OCI-LY1 (cell line): ENCODE data around the gene CDH4.

ENCODE experiments used
- H2AFZ ChIP-seq: fragments of 200-600 bp; sonication (generic), shearing (Covaris generic); 2 replicates; pipeline ENCODE4 v1.6.0; 2014; ENCODE audit warnings: antibody characterized with exemption, mild to moderate bottlenecking, low read length
- H3F3A ChIP-seq: fragments of 200-600 bp; sonication (generic), shearing (Covaris generic); 2 replicates; pipeline ENCODE4 v1.6.0; 2014; ENCODE audit warnings: mild to moderate bottlenecking, antibody characterized with exemption, low read length, moderate library complexity; ENCODE audit not compliant: insufficient read depth
- H3K27ac ChIP-seq: fragments of 200-600 bp; sonication (generic); 2 replicates; pipeline ENCODE4 v1.5.1; 2014; ENCODE audit warnings: low read length, mixed run types, mild to moderate bottlenecking, low read depth; ENCODE audit not compliant: poor library complexity, severe bottlenecking
- H3K27me3 ChIP-seq: fragments of 200-600 bp; sonication (generic); 2 replicates; pipeline ENCODE4 v1.6.0; 2014; ENCODE audit warnings: antibody characterized with exemption, mild to moderate bottlenecking, low read length, moderate library complexity; ENCODE audit not compliant: insufficient read depth
- H3K36me3 ChIP-seq: fragments of 200-600 bp; sonication (generic); 2 replicates; pipeline ENCODE4 v1.6.1; 2014; ENCODE audit warnings: mild to moderate bottlenecking, antibody characterized with exemption, low read length, moderate library complexity, mixed read lengths; ENCODE audit not compliant: insufficient read depth
- H3K4me1 ChIP-seq: fragments of 200-600 bp; sonication (generic); 2 replicates; pipeline ENCODE4 v1.5.1; 2014; ENCODE audit warnings: mild to moderate bottlenecking, low read length, moderate library complexity; ENCODE audit not compliant: insufficient read depth, severe bottlenecking
- H3K4me2 ChIP-seq: fragments of 200-600 bp; sonication (generic), shearing (Covaris generic); 2 replicates; pipeline ENCODE4 v1.6.1; 2014; ENCODE audit warnings: low read length
- H3K4me3 ChIP-seq: fragments of 200-600 bp; sonication (generic); 2 replicates; pipeline ENCODE4 v1.5.1; 2014; ENCODE audit warnings: low read length, low read depth, mild to moderate bottlenecking, mixed read lengths; ENCODE audit not compliant: poor library complexity, severe bottlenecking
- H3K79me2 ChIP-seq: fragments of 200-600 bp; shearing (Covaris generic); 2 replicates; pipeline ENCODE4 v1.6.1; 2016; ENCODE audit warnings: mixed run types, low read length, mixed read lengths; ENCODE audit not compliant: insufficient read depth
- H3K9ac ChIP-seq: fragments of 200-600 bp; sonication (generic), shearing (Covaris generic); 2 replicates; pipeline ENCODE4 v1.6.1; 2014; ENCODE audit warnings: mild to moderate bottlenecking, low read length, mixed read lengths
- H3K9me2 ChIP-seq: fragments of 200-600 bp; sonication (generic), shearing (Covaris generic); 2 replicates; pipeline ENCODE4 v1.6.1; 2014; ENCODE audit warnings: low read depth, mild to moderate bottlenecking, low read length, mixed read lengths
- H3K9me3 ChIP-seq: fragments of 200-600 bp; shearing (Covaris generic); 2 replicates; pipeline ENCODE4 v1.6.1; 2014; ENCODE audit warnings: low read length, mixed read lengths
- H4K20me1 ChIP-seq: fragments of 200-600 bp; sonication (generic), shearing (Covaris generic); 2 replicates; pipeline ENCODE4 v1.6.0; 2016; ENCODE audit warnings: mild to moderate bottlenecking, low read length; ENCODE audit not compliant: insufficient read depth
- CTCF ChIP-seq: fragments of 200-600 bp; sonication (generic), shearing (Covaris generic); IDR thresholded peaks from 2 replicates; pipeline ENCODE4 v1.5.1; 2017; ENCODE audit warnings: mild to moderate bottlenecking, antibody characterized with exemption, low read length, moderate library complexity, mixed read lengths
- EZH2 ChIP-seq: fragments of 200-600 bp; sonication (generic), shearing (Covaris generic); IDR thresholded peaks from 2 replicates; pipeline ENCODE4 v1.8.0; 2017; ENCODE audit warnings: borderline replicate concordance, mixed run types, mild to moderate bottlenecking, antibody characterized with exemption, low read length, moderate library complexity, mixed read lengths

The CDH4 gene

GRCh38 chr20:61494763-61495575 is 242.9 kb downstream of the CDH4 start:
- TF ChIP-seq CTCF (no peak), EZH2 (no peak)
- no peaks in the 10 kb centered on the region for H3K79me2 ChIP-seq
- H3K36me3 ChIP-seq = no peaks in the 10 kb centered on the region
- no peaks in the 10 kb centered on the region for H3K27me3 ChIP-seq
- H3K9ac ChIP-seq = no peak overlapping the region
- no peaks in the 10 kb centered on the region for H4K20me1 ChIP-seq
- H3K4me2 ChIP-seq = no peak overlapping the region
- H3K27ac ChIP-seq = no peak overlapping the region
- H3K9me2 ChIP-seq = no peaks in the 10 kb centered on the region
- no peaks in the 10 kb centered on the region for H3K9me3 ChIP-seq
- H3F3A ChIP-seq = no peaks in the 10 kb centered on the region
- H3K4me3 ChIP-seq = no peak overlapping the region
- no peaks in the 10 kb centered on the region for H3K4me1 ChIP-seq
- H2AFZ ChIP-seq = no peak overlapping the region

- H2AFZ ChIP-seq = no peak overlapping the region
- no peaks in the 10 kb centered on the region for H3F3A ChIP-seq
- no peaks in the 10 kb centered on the region for H3K79me2 ChIP-seq
- TF ChIP-seq EZH2 = no peak
- no peak for TF ChIP-seq CTCF
- H4K20me1 ChIP-seq = no peaks in the 10 kb centered on the region
- H3K4me3 ChIP-seq = no peak overlapping the region
- no peaks in the 10 kb centered on the region for H3K9me2 ChIP-seq
- H3K27me3 ChIP-seq = no peaks in the 10 kb centered on the region
- no peak overlapping the region for H3K4me2 ChIP-seq
- H3K9me3 ChIP-seq = no peaks in the 10 kb centered on the region
- H3K9ac ChIP-seq = no peak overlapping the region
- H3K27ac ChIP-seq = no peak overlapping the region
- H3K36me3 ChIP-seq = no peaks in the 10 kb centered on the region
- no peaks in the 10 kb centered on the region for H3K4me1 ChIP-seq
Measured at GRCh38 chr20:61497029-61497627, 245.1 kb downstream of the CDH4 start.

GRCh38 chr20:61499859-61500554 is 247.9 kb downstream of the CDH4 start:
- H3K4me2 ChIP-seq = no peak overlapping the region
- H3K27ac ChIP-seq = no peak overlapping the region
- TF ChIP-seq CTCF (no peak), EZH2 (no peak)
- no peak overlapping the region for H3K4me3 ChIP-seq
- no peaks in the 10 kb centered on the region for H3K36me3 ChIP-seq
- H3K27me3 ChIP-seq = no peaks in the 10 kb centered on the region
- H3K9ac ChIP-seq = no peak overlapping the region
- H4K20me1 ChIP-seq = no peaks in the 10 kb centered on the region
- H2AFZ ChIP-seq = no peak overlapping the region
- no peaks in the 10 kb centered on the region for H3K4me1 ChIP-seq
- H3K79me2 ChIP-seq = no peaks in the 10 kb centered on the region
- no peaks in the 10 kb centered on the region for H3K9me2 ChIP-seq
- no peaks in the 10 kb centered on the region for H3F3A ChIP-seq
- H3K9me3 ChIP-seq = no peaks in the 10 kb centered on the region
